Right atrium auricular region (tissue), 2 donors: ENCODE data around the gene PTPRS. TPM values are rescaled to one million over a fixed set of nuclear protein-coding genes. Genes with fewer than 3 reads are reported as not detected.

Experiments used
- DNase-seq: peaks from one replicate; pipeline ENCODE4 v3.0.0-alpha.2; 2019; ENCODE audit warnings: low spot score
- H3K27ac ChIP-seq, 2 donors: fragments of 200-600 bp; sonication (generic); 1 replicate in 1 of 2; 2 replicates in 1 of 2; pipeline ENCODE4 v1.5.1; 2016 to 2019
- H3K27me3 ChIP-seq, 2 donors: fragments of 200-600 bp; sonication (generic); one replicate each; pipeline versions ENCODE4 v1.5.1 to v1.6.0; 2017 to 2019
- H3K36me3 ChIP-seq: fragments of 200-600 bp; sonication (generic); one replicate; pipeline ENCODE4 v1.5.1; 2016
- H3K4me1 ChIP-seq, 2 donors: fragments of 200-600 bp; sonication (generic); one replicate each; pipeline versions ENCODE4 v1.5.1 to v1.6.0; 2017 to 2019
- H3K4me3 ChIP-seq, 2 donors: fragments of 200-600 bp; sonication (generic); 1 replicate in 1 of 2; 2 replicates in 1 of 2; pipeline ENCODE4 v1.5.1; 2017 to 2019; ENCODE audit warnings: mild to moderate bottlenecking in 1 of 2, moderate library complexity in 1 of 2
- H3K9me3 ChIP-seq, 2 donors: fragments of 200-600 bp; sonication (generic); one replicate each; pipeline ENCODE4 v1.5.1; 2019
- CTCF ChIP-seq, 2 donors: fragments of 200-600 bp; sonication (generic); IDR thresholded peaks; one replicate each; pipeline ENCODE4 v1.5.1; 2019; ENCODE audit warnings: antibody characterized with exemption in 2 of 2
- total RNA-seq, 2 donors: library from RNA; depleted of rRNA; stranded (reverse); fragments of >200 nt; gene quantifications; one replicate each; pipeline ENCODE4 v1.1.0, GENCODE V29; 2016

Gene PTPRS
- total RNA-seq, 2 donors from 2014 or later, result 138 to 190 TPM

- Histone ChIP-seq H3K4me1 (peaks cover 0 to 8% of the 10 kb centered on the region in 2 donors), H3K36me3 (no peaks in the 10 kb centered on the region), H3K9me3 (no peaks in the 10 kb centered on the region), H3K27ac (no peak overlapping the region), H3K4me3 (no peak overlapping the region), H3K27me3 (peaks cover 0 to 8% of the 10 kb centered on the region in 2 donors)
- no peak for DNase-seq
- no peak for TF ChIP-seq CTCF (IDR thresholded peaks at IDR 0.05)
Observed at GRCh38 chr19:5334366-5334739, 6.3 kb downstream of the PTPRS start.

GRCh38 chr19:5333581-5334365 is 6.8 kb downstream of the PTPRS start:
- no peaks in the 10 kb centered on the region for H3K36me3 ChIP-seq
- DNase-seq, result no peak
- peaks cover 0 to 2% of the 10 kb centered on the region in 2 donors for H3K27me3 ChIP-seq

GRCh38 chr19:5332501-5332900 is 8.1 kb downstream of the PTPRS start:
- no peak for DNase-seq

More at GRCh38 chr19:5333581-5334365, 6.8 kb downstream of the PTPRS start:
- no peaks in the 10 kb centered on the region for H3K9me3 ChIP-seq
- no peak overlapping the region for H3K4me3 ChIP-seq
- peaks cover 0 to 2% of the 10 kb centered on the region in 2 donors for H3K4me1 ChIP-seq
- H3K27ac ChIP-seq, result no peak overlapping the region
- TF ChIP-seq CTCF (IDR thresholded peaks at IDR 0.05), result no peak

GRCh38 chr19:5331790-5332189 is 8.8 kb downstream of the PTPRS start:
- TF ChIP-seq CTCF (IDR thresholded peaks at IDR 0.05), result no peak
- Histone ChIP-seq H3K27ac (no peak overlapping the region), H3K9me3 (no peaks in the 10 kb centered on the region), H3K4me3 (no peak overlapping the region), H3K4me1 (no peaks in the 10 kb centered on the region), H3K36me3 (no peaks in the 10 kb centered on the region), H3K27me3 (no peaks in the 10 kb centered on the region)
- no peak for DNase-seq

More at GRCh38 chr19:5332501-5332900, 8.1 kb downstream of the PTPRS start:
- Histone ChIP-seq H3K36me3 (no peaks in the 10 kb centered on the region), H3K4me3 (no peak overlapping the region), H3K9me3 (no peaks in the 10 kb centered on the region), H3K27ac (no peak overlapping the region), H3K27me3 (no peaks in the 10 kb centered on the region), H3K4me1 (no peaks in the 10 kb centered on the region)
- TF ChIP-seq CTCF (IDR thresholded peaks at IDR 0.05), result no peak

GRCh38 chr19:5330307-5330720 is 10.3 kb downstream of the PTPRS start:
- DNase-seq, result no peak
- no peak overlapping the region for H3K4me3 ChIP-seq
- no peaks in the 10 kb centered on the region for H3K4me1 ChIP-seq
- H3K9me3 ChIP-seq, result no peaks in the 10 kb centered on the region
- H3K27me3 ChIP-seq, result no peaks in the 10 kb centered on the region
- no peak for TF ChIP-seq CTCF (IDR thresholded peaks at IDR 0.05)
- no peak overlapping the region for H3K27ac ChIP-seq
- H3K36me3 ChIP-seq, result no peaks in the 10 kb centered on the region
